Muscle layer of colon (tissue), 2 donors: ENCODE data around the gene MACC1.

ENCODE experiments used
- H3K27ac ChIP-seq: one replicate; pipeline ENCODE4 v1.7.0; 2013; ENCODE audit warnings: low read depth, mild to moderate bottlenecking, low read length, moderate library complexity
- H3K27me3 ChIP-seq, 2 donors: one replicate each; pipeline ENCODE4 v1.7.0; 2013; ENCODE audit warnings: low read length in 2 of 2, mild to moderate bottlenecking in 2 of 2; ENCODE audit not compliant: insufficient read depth in 2 of 2, control insufficient read depth in 1 of 2
- H3K36me3 ChIP-seq: one replicate; pipeline ENCODE4 v1.7.0; 2013; ENCODE audit warnings: mild to moderate bottlenecking, low read length; ENCODE audit not compliant: insufficient read depth
- H3K4me1 ChIP-seq: one replicate; pipeline ENCODE4 v1.7.0; 2013; ENCODE audit warnings: mild to moderate bottlenecking, low read length; ENCODE audit not compliant: insufficient read depth
- H3K4me3 ChIP-seq, 2 donors: one replicate each; pipeline ENCODE4 v1.7.0; 2013; ENCODE audit warnings: low read length in 2 of 2, low read depth in 1 of 2, mild to moderate bottlenecking in 1 of 2, moderate library complexity in 1 of 2
- H3K9ac ChIP-seq: one replicate; pipeline ENCODE4 v1.7.0; 2013; ENCODE audit warnings: low read length
- H3K9me3 ChIP-seq: one replicate; pipeline ENCODE4 v1.7.0; 2013; ENCODE audit warnings: mild to moderate bottlenecking, low read length
- donor health status: abdominal sarcoma.
- donor health status: Adenocarcinoma of cecum.

The MACC1 gene

DNA sequence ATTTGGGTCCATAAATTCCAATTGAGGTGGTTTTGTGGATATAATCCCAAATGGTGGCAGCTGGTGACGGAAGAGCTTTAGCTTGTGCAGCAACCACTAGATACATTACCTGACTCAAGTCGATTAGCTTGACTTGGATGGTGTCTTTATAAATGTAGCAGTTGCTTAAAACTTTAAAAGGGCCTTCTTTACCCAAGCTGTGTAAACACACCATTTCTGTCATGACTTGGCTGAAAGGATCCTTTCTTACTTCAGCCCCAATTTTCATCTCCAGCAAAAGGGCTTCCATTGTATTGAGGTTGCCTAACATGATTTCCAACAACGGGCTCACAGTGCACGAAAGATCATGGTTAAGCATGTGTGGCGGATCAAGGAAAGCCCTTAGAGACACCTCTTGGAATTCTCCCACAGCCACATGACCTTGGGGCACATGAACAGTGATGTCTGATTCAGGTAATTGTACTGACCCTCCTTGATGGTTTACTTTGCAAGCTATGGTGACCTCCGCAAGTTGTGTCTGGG, 57.9 kb downstream of the MACC1 start:
- Histone ChIP-seq H3K9me3 (no peaks in the 10 kb centered on the region), H3K27ac (no peak overlapping the region), H3K9ac (no peak overlapping the region), H3K4me1 (peaks cover 8% of the 10 kb centered on the region), H3K4me3 (no peak overlapping the region), H3K27me3 (no peaks in the 10 kb centered on the region), H3K36me3 (no peaks in the 10 kb centered on the region)

DNA sequence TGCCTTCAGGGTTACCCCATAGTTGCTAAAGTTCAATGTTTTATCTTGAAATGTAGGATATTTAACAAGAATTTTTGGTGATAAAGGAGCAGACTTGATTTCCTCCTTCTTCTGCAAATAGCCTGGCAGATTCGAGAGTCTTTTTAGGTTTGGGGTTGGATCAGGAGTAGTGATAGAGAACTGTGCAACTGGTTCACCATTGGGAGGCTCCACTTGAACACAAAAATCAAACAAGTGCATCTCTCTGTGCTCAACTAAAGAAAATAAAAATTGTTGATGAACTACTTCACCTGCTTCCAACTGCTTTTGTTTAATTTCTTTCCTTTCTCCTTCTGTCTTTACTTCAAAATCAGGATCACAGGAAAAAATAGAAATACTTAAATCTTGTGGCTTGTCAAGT, 58.5 kb downstream of the MACC1 start:
- H3K4me1 ChIP-seq: peaks cover 14% of the 10 kb centered on the region
- H3K9me3 ChIP-seq: no peaks in the 10 kb centered on the region
- no peak overlapping the region for H3K27ac ChIP-seq
- no peak overlapping the region for H3K9ac ChIP-seq
- H3K4me3 ChIP-seq: no peak overlapping the region
- H3K27me3 ChIP-seq: no peaks in the 10 kb centered on the region
- no peaks in the 10 kb centered on the region for H3K36me3 ChIP-seq

DNA sequence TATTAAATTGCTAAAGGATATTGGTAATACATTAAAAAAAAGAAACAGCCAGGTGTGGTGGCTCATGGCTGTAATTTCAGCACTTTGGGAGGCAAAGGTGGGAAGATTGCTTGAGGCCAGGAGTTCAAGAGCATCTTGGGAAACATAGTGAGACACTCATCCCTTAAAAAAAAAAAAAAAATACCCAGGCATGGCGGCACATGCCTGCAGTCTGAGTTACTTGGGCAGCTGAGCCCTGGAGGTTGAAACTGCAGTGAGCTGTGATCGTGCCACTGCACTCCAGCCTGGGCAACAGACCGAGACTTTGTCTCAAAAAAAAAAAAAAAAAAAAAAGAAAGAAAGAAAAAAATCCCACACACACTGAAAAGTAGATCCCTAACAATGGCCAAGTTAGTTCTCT, 59.7 kb downstream of the MACC1 start:
- peaks cover 23% of the 10 kb centered on the region for H3K4me1 ChIP-seq
- H3K27ac ChIP-seq: no peak overlapping the region
- H3K9me3 ChIP-seq: no peaks in the 10 kb centered on the region
- H3K9ac ChIP-seq: no peak overlapping the region
- no peaks in the 10 kb centered on the region for H3K36me3 ChIP-seq
- no peaks in the 10 kb centered on the region for H3K27me3 ChIP-seq
- no peak overlapping the region for H3K4me3 ChIP-seq

DNA sequence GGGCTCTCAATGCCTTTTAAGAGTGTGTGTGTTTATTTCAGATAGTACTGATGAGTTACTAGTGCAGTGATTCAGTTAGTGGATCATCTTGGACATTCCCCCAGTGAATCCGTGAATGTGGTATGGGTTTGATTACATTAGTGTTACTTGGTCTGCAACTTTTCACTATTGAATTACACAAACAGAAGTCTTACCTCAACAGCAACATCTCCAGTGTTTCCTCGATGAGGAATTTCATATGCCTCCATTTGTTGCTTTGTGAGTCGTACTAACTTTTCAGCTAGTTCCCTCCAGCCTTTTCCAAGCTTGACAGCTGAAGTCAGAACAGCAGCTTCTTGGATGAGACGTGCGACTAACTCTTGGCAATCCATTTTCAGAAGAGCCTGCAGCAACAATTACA, 63.2 kb downstream of the MACC1 start:
- no peaks in the 10 kb centered on the region for H3K9me3 ChIP-seq
- no peak overlapping the region for H3K27ac ChIP-seq
- H3K4me1 ChIP-seq: peaks cover 32% of the 10 kb centered on the region
- no peak overlapping the region for H3K9ac ChIP-seq
- H3K36me3 ChIP-seq: no peaks in the 10 kb centered on the region
- no peak overlapping the region for H3K4me3 ChIP-seq
- H3K27me3 ChIP-seq: no peaks in the 10 kb centered on the region

DNA sequence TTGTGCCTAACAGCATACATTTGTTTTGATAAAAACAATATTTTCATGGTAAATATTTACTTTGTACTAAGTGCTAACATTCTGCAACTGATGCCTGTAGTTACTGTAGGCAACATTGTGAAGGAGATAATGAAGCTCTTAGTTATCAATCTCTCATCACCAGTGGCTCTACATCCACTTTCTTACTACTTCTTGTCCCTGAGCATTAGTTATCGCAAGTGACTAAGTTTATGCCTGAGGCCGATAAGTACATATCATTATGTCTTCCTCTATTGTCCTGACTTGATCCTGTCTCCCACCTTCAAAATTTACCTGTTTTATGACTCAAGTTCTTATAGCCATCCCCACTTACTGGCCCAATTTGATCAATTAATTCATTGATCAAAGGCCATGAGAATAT, 63.6 kb downstream of the MACC1 start:
- Histone ChIP-seq H3K9ac (no peak overlapping the region), H3K36me3 (no peaks in the 10 kb centered on the region), H3K4me1 (peaks cover 32% of the 10 kb centered on the region), H3K9me3 (no peaks in the 10 kb centered on the region), H3K27ac (no peak overlapping the region), H3K27me3 (no peaks in the 10 kb centered on the region), H3K4me3 (no peak overlapping the region)

DNA sequence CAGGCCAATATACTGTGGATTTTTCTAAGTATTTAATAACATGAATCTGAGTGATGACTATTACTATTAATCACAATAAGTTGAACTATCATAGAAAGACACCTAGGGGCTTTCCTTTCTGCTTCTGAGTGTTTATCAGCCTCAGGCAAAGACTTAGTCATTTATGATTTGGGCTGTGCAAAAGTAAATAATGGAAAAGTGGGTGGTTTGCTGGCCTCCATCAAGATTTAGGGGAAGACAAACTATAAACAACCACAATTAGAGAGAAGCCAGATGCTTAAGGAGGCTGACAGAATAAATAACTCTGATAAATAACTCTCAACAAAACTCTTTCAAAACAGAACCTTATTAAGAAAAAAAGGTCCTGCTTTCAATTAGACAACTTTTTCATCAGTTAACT, 64.7 kb downstream of the MACC1 start:
- no peaks in the 10 kb centered on the region for H3K36me3 ChIP-seq
- H3K27ac ChIP-seq: peak overlapping the region; percentile 27
- H3K4me3 ChIP-seq: no peak overlapping the region
- peaks cover 30% of the 10 kb centered on the region for H3K4me1 ChIP-seq
- H3K9me3 ChIP-seq: no peaks in the 10 kb centered on the region
- no peak overlapping the region for H3K9ac ChIP-seq
- no peaks in the 10 kb centered on the region for H3K27me3 ChIP-seq

DNA sequence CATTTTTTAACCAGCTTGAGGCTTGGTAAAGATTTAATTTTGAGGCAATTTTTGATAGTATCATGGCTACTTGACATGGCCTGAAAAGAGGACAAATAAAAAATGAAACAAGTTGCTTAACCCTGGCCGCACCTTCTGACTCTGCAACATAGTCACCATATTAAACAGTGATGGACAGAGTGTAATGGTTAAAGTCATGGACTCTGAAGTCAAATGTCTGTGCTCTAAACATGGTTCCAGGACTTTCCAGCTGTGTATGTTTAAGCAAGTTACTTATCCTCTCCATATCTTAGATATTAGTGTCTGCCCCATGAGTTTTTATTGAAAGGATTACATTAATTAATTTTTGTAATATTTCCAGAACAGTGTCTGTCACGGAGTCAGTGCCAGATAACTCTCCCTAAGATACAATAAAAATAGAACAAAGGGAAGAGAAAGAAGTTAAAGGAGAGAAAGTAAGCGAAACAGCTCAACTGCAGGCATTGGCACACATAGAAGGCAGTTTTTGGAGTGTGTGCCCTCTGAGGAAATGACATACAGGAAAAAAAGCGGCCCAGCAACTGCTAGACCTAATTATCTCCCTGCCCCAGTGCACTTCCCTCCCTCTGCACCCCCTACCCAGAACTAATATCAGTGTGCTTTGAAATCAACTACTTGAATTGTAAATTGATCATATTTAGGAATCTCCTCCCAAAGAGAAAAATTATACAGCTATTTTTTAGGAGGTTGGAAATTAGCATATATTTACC, 65.3 kb downstream of the MACC1 start:
- Histone ChIP-seq H3K9ac (no peak overlapping the region), H3K9me3 (no peaks in the 10 kb centered on the region), H3K27me3 (no peaks in the 10 kb centered on the region), H3K36me3 (no peaks in the 10 kb centered on the region), H3K27ac (peak overlapping the region; percentile 27), H3K4me3 (no peak overlapping the region), H3K4me1 (peaks cover 37% of the 10 kb centered on the region)

DNA sequence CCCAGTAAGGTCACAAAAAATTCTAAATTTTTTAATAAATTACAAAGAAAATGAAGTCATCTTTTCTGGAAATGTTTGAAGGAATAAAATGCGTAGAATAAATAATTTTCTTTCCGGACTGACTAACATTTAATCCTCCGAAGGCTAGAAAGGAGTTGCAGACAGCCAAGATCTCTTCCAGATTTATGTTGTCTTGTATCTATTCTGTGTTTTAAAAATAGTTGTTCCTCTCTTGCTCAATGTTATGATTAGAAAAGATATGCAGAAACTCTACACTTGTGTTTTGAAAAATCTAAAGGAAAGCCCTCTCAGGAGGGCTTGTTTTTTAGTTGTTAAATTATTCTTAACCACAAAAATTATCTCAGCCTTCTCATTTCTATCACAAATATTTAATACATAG, 70.7 kb downstream of the MACC1 start:
- Histone ChIP-seq H3K9me3 (no peaks in the 10 kb centered on the region), H3K9ac (no peak overlapping the region), H3K27ac (no peak overlapping the region), H3K4me3 (peak overlapping the region in 1 of 2 donors; percentile 37), H3K27me3 (no peaks in the 10 kb centered on the region), H3K36me3 (no peaks in the 10 kb centered on the region), H3K4me1 (peaks cover 28% of the 10 kb centered on the region)

DNA sequence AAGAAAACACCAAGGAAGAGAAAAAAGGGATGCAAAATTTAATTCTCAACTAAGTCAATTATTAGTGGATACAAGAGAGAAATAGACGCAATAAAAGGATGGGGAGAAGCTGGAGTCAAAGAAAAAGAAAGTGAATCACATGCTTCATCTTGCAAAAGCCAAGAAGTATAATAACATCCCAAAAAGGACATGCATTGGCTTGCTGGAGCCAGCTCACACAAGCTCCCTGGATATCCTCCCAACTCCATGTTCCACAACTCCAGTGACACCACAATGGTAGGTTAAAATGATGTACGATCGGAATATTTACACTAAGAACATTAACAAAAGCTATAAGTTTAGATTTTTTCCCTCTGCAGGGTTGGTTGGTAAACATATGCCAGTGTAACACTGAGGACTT, 72.4 kb downstream of the MACC1 start:
- Histone ChIP-seq H3K27ac (no peak overlapping the region), H3K9me3 (no peaks in the 10 kb centered on the region), H3K9ac (no peak overlapping the region), H3K27me3 (no peaks in the 10 kb centered on the region), H3K4me3 (no peak overlapping the region), H3K36me3 (no peaks in the 10 kb centered on the region), H3K4me1 (peaks cover 28% of the 10 kb centered on the region)

DNA sequence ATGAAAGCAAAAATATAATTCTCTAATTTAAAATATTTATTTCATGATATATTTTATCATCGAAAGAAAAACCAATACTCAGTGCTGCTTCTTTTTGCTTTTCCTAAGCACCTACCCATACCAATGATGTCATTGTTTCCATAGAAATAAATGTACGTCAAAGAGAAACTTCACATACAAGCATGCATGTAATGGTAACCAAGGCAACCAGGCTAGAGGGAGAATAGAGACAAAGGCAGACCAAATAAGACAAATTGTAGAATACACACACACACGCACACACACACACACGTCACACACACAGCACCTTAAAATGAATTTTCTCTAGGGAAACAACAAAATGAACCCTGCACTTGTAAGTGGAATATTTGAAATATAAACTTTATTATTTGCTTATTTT, 75.5 kb downstream of the MACC1 start:
- H3K36me3 ChIP-seq: no peaks in the 10 kb centered on the region

DNA sequence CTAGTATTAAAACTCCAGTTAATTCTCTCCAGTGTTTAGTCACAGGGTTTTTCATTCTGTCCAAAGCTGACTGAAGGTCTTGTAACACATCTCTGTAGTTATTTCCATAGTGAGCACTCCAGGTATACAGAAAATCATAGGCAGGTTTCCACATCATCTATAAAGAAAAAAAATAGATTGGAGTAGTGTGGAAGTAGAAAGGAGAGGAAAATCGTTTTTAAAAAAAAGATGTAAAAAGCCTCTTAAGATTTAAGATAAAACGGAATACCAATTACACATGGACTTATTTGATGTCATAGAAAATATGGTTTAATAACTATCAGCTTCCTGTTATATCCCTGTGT, 76.2 kb downstream of the MACC1 start:
- H3K27ac ChIP-seq: no peak overlapping the region

More for the DNA sequence above, 75.5 kb downstream of the MACC1 start:
- H3K9ac ChIP-seq: no peak overlapping the region
- no peak overlapping the region for H3K4me3 ChIP-seq
- H3K27ac ChIP-seq: no peak overlapping the region
- H3K9me3 ChIP-seq: no peaks in the 10 kb centered on the region
- no peaks in the 10 kb centered on the region for H3K27me3 ChIP-seq
- H3K4me1 ChIP-seq: peaks cover 18% of the 10 kb centered on the region

More for the DNA sequence above, 76.2 kb downstream of the MACC1 start:
- H3K36me3 ChIP-seq: no peaks in the 10 kb centered on the region
- H3K27me3 ChIP-seq: no peaks in the 10 kb centered on the region
- peaks cover 13% of the 10 kb centered on the region for H3K4me1 ChIP-seq
- H3K9ac ChIP-seq: no peak overlapping the region
- H3K4me3 ChIP-seq: no peak overlapping the region
- H3K9me3 ChIP-seq: no peaks in the 10 kb centered on the region
